CD14-positive monocyte (primary cell): ENCODE measurements around the gene KCNN2. TPM values are rescaled to one million over a fixed set of nuclear protein-coding genes. Genes with fewer than 3 reads are reported as not detected.
"Not testable (repeated sequence)": the region's sequence is repeated elsewhere in the genome, so short reads cannot be mapped to it uniquely, and the experiment has no call there.

ENCODE experiments used
- DNase-seq, 3 donors: peaks; one replicate each; pipeline ENCODE4 v3.0.0-alpha.2; 2011 to 2022
- H2AFZ ChIP-seq: 2 replicates; pipeline ENCODE4 v1.6.0; 2012; ENCODE audit warnings: mild to moderate bottlenecking, low read depth, low read length, inconsistent platforms; ENCODE audit not compliant: insufficient read depth, poor library complexity, severe bottlenecking
- H3K27ac ChIP-seq, 2 donors: 1 replicate in 1 of 2; 2 replicates in 1 of 2; pipeline ENCODE4 v1.5.1; 2012 to 2013; ENCODE audit warnings: low read length in 2 of 2, control low read depth in 1 of 2, inconsistent platforms in 1 of 2, low read depth in 1 of 2, mild to moderate bottlenecking in 1 of 2
- H3K27me3 ChIP-seq, 2 donors: one replicate each; pipeline versions ENCODE4 v1.6.0 to v1.6.1; 2011 to 2013; ENCODE audit warnings: low read length in 2 of 2; ENCODE audit not compliant: control insufficient read depth in 2 of 2, insufficient read depth in 2 of 2
- H3K36me3 ChIP-seq, 2 donors: replicated peaks in 1 of 2; 1 replicate in 1 of 2; 2 replicates in 1 of 2; pipeline versions ENCODE4 v1.5.1 to v1.6.1; 2012 to 2013; ENCODE audit warnings: low read length in 2 of 2, control low read depth in 1 of 2, inconsistent platforms in 1 of 2, mild to moderate bottlenecking in 1 of 2; ENCODE audit not compliant: insufficient read depth in 2 of 2, control insufficient read depth in 1 of 2
- H3K4me1 ChIP-seq, 2 donors: 1 replicate in 1 of 2; 2 replicates in 1 of 2; pipeline versions ENCODE4 v1.5.1 to v1.6.1; 2012 to 2013; ENCODE audit warnings: low read length in 2 of 2, control low read depth in 1 of 2, inconsistent platforms in 1 of 2, mild to moderate bottlenecking in 1 of 2, moderate library complexity in 1 of 2; ENCODE audit not compliant: insufficient read depth in 2 of 2, control insufficient read depth in 1 of 2
- H3K4me2 ChIP-seq: replicated peaks from 2 replicates; pipeline ENCODE3; 2012; ENCODE audit warnings: low read length, moderate library complexity, mild to moderate bottlenecking; ENCODE audit not compliant: poor library complexity, severe bottlenecking; ENCODE audit errors: extremely low read depth
- H3K4me3 ChIP-seq, 3 experiments: fragments of 200-600 bp in 1 of 3; sonication (generic) in 1 of 3; replicated peaks in 1 of 3; 1 replicate in 2 of 3; 2 replicates in 1 of 3; pipeline ENCODE4 v1.5.1; 2011 to 2013; ENCODE audit warnings: low read length in 3 of 3, mild to moderate bottlenecking in 3 of 3, control low read depth in 2 of 3, low read depth in 2 of 3, inconsistent platforms in 1 of 3, moderate library complexity in 1 of 3
- H3K79me2 ChIP-seq: 2 replicates; pipeline ENCODE4 v1.6.0; 2012; ENCODE audit warnings: mild to moderate bottlenecking, control low read depth, inconsistent platforms, low read length, moderate library complexity; ENCODE audit not compliant: insufficient read depth
- H3K9ac ChIP-seq: 2 replicates; pipeline ENCODE4 v1.6.0; 2017; ENCODE audit warnings: low read length, mild to moderate bottlenecking; ENCODE audit not compliant: insufficient read depth, poor library complexity, severe bottlenecking
- H3K9me3 ChIP-seq, 2 donors: replicated peaks in 1 of 2; 1 replicate in 1 of 2; 2 replicates in 1 of 2; pipeline versions ENCODE4 v1.5.1 to v1.6.1; 2012 to 2013; ENCODE audit warnings: low read length in 2 of 2, control low read depth in 1 of 2; ENCODE audit not compliant: control insufficient read depth in 1 of 2, insufficient read depth in 1 of 2
- H4K20me1 ChIP-seq: 2 replicates; pipeline ENCODE4 v1.6.0; 2012; ENCODE audit warnings: mild to moderate bottlenecking, low read length, control low read depth, moderate library complexity; ENCODE audit not compliant: insufficient read depth
- H3K27ac Mint-ChIP-seq, 7 donors: one replicate each; pipeline ENCODE4 v1.8.0; 2020; ENCODE audit warnings: mild to moderate bottlenecking in 7 of 7, mixed read lengths in 7 of 7, moderate library complexity in 6 of 7, inconsistent platforms in 2 of 7
- H3K27me3 Mint-ChIP-seq, 3 donors: one replicate each; pipeline ENCODE4 v1.8.0; 2021 to 2022; ENCODE audit warnings: low read depth in 3 of 3, mild to moderate bottlenecking in 3 of 3, mixed read lengths in 3 of 3, moderate library complexity in 3 of 3, inconsistent platforms in 1 of 3
- H3K36me3 Mint-ChIP-seq, 2 donors: one replicate each; pipeline ENCODE4 v1.8.0; 2020; ENCODE audit warnings: mixed read lengths in 2 of 2, inconsistent platforms in 1 of 2, mild to moderate bottlenecking in 1 of 2
- H3K4me1 Mint-ChIP-seq: one replicate; pipeline ENCODE4 v1.8.0; 2020; ENCODE audit warnings: mild to moderate bottlenecking, mixed read lengths
- H3K4me3 Mint-ChIP-seq, 2 donors: one replicate each; pipeline ENCODE4 v1.8.0; 2020; ENCODE audit warnings: mild to moderate bottlenecking in 2 of 2, mixed read lengths in 2 of 2, moderate library complexity in 1 of 2
- H3K9me3 Mint-ChIP-seq, 7 donors: one replicate each; pipeline ENCODE4 v1.8.0; 2020 to 2022; ENCODE audit warnings: mixed read lengths in 7 of 7, mild to moderate bottlenecking in 6 of 7, moderate library complexity in 6 of 7, inconsistent platforms in 2 of 7
- WGBS: methylation state at CpG from one replicate; pipeline ENCODE4 v1.1.5; 2013; ENCODE audit warnings: missing lambda C conversion rate; ENCODE audit not compliant: insufficient coverage; 5-methylcytosine and 5-hydroxymethylcytosine counted together
- intact Hi-C, 2 donors: fragments of 100-400 bp; cut with micrococcal nuclease; formaldehyde crosslinking; loops; one replicate each; pipeline versions ENCODE4 v1.15.0 to v1.15.1; 2023
- polyA plus RNA-seq, 3 donors: library from polyadenylated mRNA; depleted of rRNA in 1 of 3; unstranded in 2 of 3; stranded (reverse) in 1 of 3; fragments of 300-500 nt in 2 of 3; fragments of >200 nt in 1 of 3; fragmentation: Illumina TruSeq in 2 of 3; gene quantifications; 1 replicate in 2 of 3; 2 replicates in 1 of 3; pipeline ENCODE4 v1.2.3, GENCODE V29; 2012 to 2021
- TF ChIP-seq, protein P1 (sequence below): fragments of 200-600 bp; IDR thresholded peaks from one replicate; pipeline ENCODE4 v1.8.0; 2022; ENCODE audit warnings: antibody characterized with exemption, mild to moderate bottlenecking

The KCNN2 gene
- polyA plus RNA-seq, 3 donors = not detected

- TF ChIP-seq, protein P1, sequence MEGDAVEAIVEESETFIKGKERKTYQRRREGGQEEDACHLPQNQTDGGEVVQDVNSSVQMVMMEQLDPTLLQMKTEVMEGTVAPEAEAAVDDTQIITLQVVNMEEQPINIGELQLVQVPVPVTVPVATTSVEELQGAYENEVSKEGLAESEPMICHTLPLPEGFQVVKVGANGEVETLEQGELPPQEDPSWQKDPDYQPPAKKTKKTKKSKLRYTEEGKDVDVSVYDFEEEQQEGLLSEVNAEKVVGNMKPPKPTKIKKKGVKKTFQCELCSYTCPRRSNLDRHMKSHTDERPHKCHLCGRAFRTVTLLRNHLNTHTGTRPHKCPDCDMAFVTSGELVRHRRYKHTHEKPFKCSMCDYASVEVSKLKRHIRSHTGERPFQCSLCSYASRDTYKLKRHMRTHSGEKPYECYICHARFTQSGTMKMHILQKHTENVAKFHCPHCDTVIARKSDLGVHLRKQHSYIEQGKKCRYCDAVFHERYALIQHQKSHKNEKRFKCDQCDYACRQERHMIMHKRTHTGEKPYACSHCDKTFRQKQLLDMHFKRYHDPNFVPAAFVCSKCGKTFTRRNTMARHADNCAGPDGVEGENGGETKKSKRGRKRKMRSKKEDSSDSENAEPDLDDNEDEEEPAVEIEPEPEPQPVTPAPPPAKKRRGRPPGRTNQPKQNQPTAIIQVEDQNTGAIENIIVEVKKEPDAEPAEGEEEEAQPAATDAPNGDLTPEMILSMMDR = no peak
- no peak overlapping the region for H3K27ac Mint-ChIP-seq
Measured at GRCh38 chr5:114427204-114427603, 65.3 kb downstream of the KCNN2 start.

DNA sequence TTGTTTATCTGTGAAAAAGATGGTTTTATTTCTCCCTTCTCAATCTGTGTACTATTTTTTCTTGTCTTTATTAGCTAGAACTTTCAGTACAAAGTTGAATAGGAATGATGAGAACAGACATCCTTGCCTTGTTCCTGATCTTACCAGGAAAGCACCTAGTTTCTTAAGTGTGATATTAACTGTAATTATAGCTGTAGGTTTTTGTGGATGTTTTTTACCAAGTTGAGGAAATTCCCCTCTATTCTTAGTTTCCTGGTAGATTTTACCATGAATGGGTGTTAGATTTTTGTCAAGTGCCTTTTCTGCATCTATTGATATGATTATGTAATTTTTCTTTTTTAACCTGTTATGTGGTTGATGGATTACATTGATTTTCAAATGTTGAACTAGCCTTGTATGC, 68.7 kb downstream of the KCNN2 start:
- Histone ChIP-seq H3K79me2 (no peaks in the 10 kb centered on the region), H3K36me3 (no peaks in the 10 kb centered on the region), H3K4me1 (no peaks in the 10 kb centered on the region), H3K27ac (no peak overlapping the region), H3K27me3 (no peaks in the 10 kb centered on the region), H2AFZ (no peak overlapping the region), H3K9ac (no peak overlapping the region), H4K20me1 (no peaks in the 10 kb centered on the region), H3K9me3 (no peaks in the 10 kb centered on the region), H3K4me3 (no peak overlapping the region), H3K4me2 (no peak overlapping the region)
- intact Hi-C loops = no loop called here
- DNase-seq = no peak
- no peak overlapping the region for H3K27ac Mint-ChIP-seq
- no peaks in the 10 kb centered on the region for H3K4me1 Mint-ChIP-seq
- TF ChIP-seq, protein P1 = no peak
- no peaks in the 10 kb centered on the region for H3K36me3 Mint-ChIP-seq
- peaks cover 0 to 1% (median 0%) of the 10 kb centered on the region in 7 donors for H3K9me3 Mint-ChIP-seq
- peaks cover 0 to 10% (median 7%) of the 10 kb centered on the region in 3 donors for H3K27me3 Mint-ChIP-seq
- H3K4me3 Mint-ChIP-seq = no peak overlapping the region

More at GRCh38 chr5:114427204-114427603, 65.3 kb downstream of the KCNN2 start:
- Mint-ChIP-seq H3K4me3 (no peak overlapping the region), H3K9me3 (peaks cover 0 to 2% (median 0%) of the 10 kb centered on the region in 7 donors), H3K36me3 (no peaks in the 10 kb centered on the region), H3K27me3 (peaks cover 0 to 7% (median 6%) of the 10 kb centered on the region in 3 donors), H3K4me1 (no peaks in the 10 kb centered on the region)
- Histone ChIP-seq H3K27ac (no peak overlapping the region), H3K4me1 (no peaks in the 10 kb centered on the region), H3K9ac (no peak overlapping the region), H3K36me3 (no peaks in the 10 kb centered on the region), H4K20me1 (no peaks in the 10 kb centered on the region), H3K27me3 (no peaks in the 10 kb centered on the region), H3K4me2 (no peak overlapping the region), H3K79me2 (no peaks in the 10 kb centered on the region), H2AFZ (no peak overlapping the region), H3K9me3 (no peaks in the 10 kb centered on the region), H3K4me3 (no peak overlapping the region)
- intact Hi-C loops = no loop called here
- no peak for DNase-seq
- no CpG with 5 or more reads among the region's 1 CpG for WGBS

GRCh38 chr5:114432684-114433083, 70.8 kb downstream of the KCNN2 start:
- H3K9ac ChIP-seq, H4K20me1 ChIP-seq, H2AFZ ChIP-seq, H3K4me1 Mint-ChIP-seq, H3K27ac Mint-ChIP-seq, H3K4me3 ChIP-seq, H3K36me3 Mint-ChIP-seq, H3K9me3 Mint-ChIP-seq, H3K27ac ChIP-seq, H3K4me2 ChIP-seq, H3K36me3 ChIP-seq, H3K4me3 Mint-ChIP-seq, H3K4me1 ChIP-seq, H3K79me2 ChIP-seq, H3K27me3 ChIP-seq, H3K9me3 ChIP-seq, intact Hi-C loops, DNase-seq: not testable (repeated sequence)
- peaks cover 0 to 13% (median 10%) of the 10 kb centered on the region in 3 donors for H3K27me3 Mint-ChIP-seq
- 95% methylated on average over 26 of the region's 30 CpGs for WGBS
